GM21737 (cell line): ENCODE data around the gene LRP2.
"Not testable (repeated sequence)": the region's sequence is repeated elsewhere in the genome, so short reads cannot be mapped to it uniquely, and the experiment has no call there.

Experiments used
- ATAC-seq: cut with Tn5 transposase; IDR thresholded peaks from one replicate; pipeline ENCODE4 v1.9.1; 2021; ENCODE audit warnings: mild to moderate bottlenecking, moderate library complexity; ENCODE audit not compliant: unreplicated experiment

LRP2 gene

GRCh38 chr2:169362118-169362893 lies at the start of gene LRP2:
Gene LRP2, minus strand, starts transcription at chr2:169362534. Its CDS starts 135 bp downstream, at chr2:169362399.
- no peak for ATAC-seq

GRCh38 chr2:169406891-169407290 lies 44.6 kb upstream of the LRP2 start:
- ATAC-seq = no peak

GRCh38 chr2:169399491-169399890 lies 37.2 kb upstream of the LRP2 start:
- not testable (repeated sequence) for ATAC-seq

GRCh38 chr2:169397697-169398096 lies 35.4 kb upstream of the LRP2 start:
- ATAC-seq = no peak

GRCh38 chr2:169395821-169396374 lies 33.6 kb upstream of the LRP2 start:
- ATAC-seq = no peak

- ATAC-seq = no peak
Observed at GRCh38 chr2:169393068-169393590, 30.8 kb upstream of the LRP2 start.

- no peak for ATAC-seq
Observed at GRCh38 chr2:169391236-169391635, 28.9 kb upstream of the LRP2 start.

GRCh38 chr2:169388161-169388560 lies 25.8 kb upstream of the LRP2 start:
- ATAC-seq = no peak

GRCh38 chr2:169386722-169387121 lies 24.4 kb upstream of the LRP2 start:
- no peak for ATAC-seq

GRCh38 chr2:169384816-169385215 lies 22.5 kb upstream of the LRP2 start:
- ATAC-seq = no peak

- ATAC-seq = no peak
Observed at GRCh38 chr2:169372561-169372960, 10.2 kb upstream of the LRP2 start.

- ATAC-seq = no peak
Observed at GRCh38 chr2:169366066-169366465, 3.7 kb upstream of the LRP2 start.

- ATAC-seq = no peak
Observed at GRCh38 chr2:169365029-169365480, 2.7 kb upstream of the LRP2 start.

- ATAC-seq = no peak
Observed at GRCh38 chr2:169363560-169364150, 1.3 kb upstream of the LRP2 start.

GRCh38 chr2:169362894-169363559 lies 693 bp upstream of the LRP2 start:
- ATAC-seq = no peak

GRCh38 chr2:169361706-169362117 lies 622 bp downstream of the LRP2 start:
- ATAC-seq = no peak

GRCh38 chr2:169360984-169361705 lies 1.2 kb downstream of the LRP2 start:
- ATAC-seq = no peak

GRCh38 chr2:169358016-169358415 lies 4.3 kb downstream of the LRP2 start:
- ATAC-seq = no peak

GRCh38 chr2:169354244-169354643 lies 8.1 kb downstream of the LRP2 start:
- no peak for ATAC-seq

- no peak for ATAC-seq
Observed at GRCh38 chr2:169351725-169352124, 10.6 kb downstream of the LRP2 start.

GRCh38 chr2:169349535-169349934 lies 12.8 kb downstream of the LRP2 start:
- no peak for ATAC-seq
